Stimulated activated CD4-positive, alpha-beta T cell treated with anti-CD3 and anti-CD28 coated beads, Interleukin-4, amount 100 ng/mL, for 24 hours (primary cell): ENCODE data around the gene LSM3.
"Not testable (repeated sequence)": the region's sequence is repeated elsewhere in the genome, so short reads cannot be mapped to it uniquely, and the experiment has no call there.

Experiments used
- DNase-seq: peaks from one replicate; pipeline ENCODE4 v3.0.0-alpha.2; 2020

The LSM3 gene

GRCh38 chr3:14223595-14223994 lies 45.0 kb downstream of the LSM3 start:
- DNase-seq: no peak

- no peak for DNase-seq
Observed at GRCh38 chr3:14224895-14225294, 46.3 kb downstream of the LSM3 start.

DNA sequence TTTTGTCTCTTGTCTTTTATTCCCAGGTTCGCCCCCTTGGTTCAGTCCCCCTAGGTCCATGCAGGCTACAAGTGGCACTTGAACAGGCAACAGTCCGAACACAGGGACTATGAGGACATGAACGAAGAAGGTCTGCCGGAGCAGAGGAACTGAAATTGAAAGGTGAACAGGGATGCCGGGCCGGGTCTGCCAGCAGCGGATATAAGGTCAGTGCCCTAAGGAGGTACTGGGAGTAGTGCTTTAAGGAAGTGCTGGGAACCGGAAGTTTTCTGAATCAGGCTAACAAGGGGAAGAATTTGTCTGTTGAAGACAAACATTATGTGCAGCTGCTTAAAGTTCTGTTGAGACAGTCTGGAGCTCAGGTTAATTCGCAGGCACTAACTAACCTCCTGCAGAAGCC lies 46.8 kb downstream of the LSM3 start:
- no peak for DNase-seq

GRCh38 chr3:14226351-14226750 lies 47.7 kb downstream of the LSM3 start:
- DNase-seq: not testable (repeated sequence)

GRCh38 chr3:14227856-14228255 lies 49.2 kb downstream of the LSM3 start:
- DNase-seq: no peak

GRCh38 chr3:14228681-14229470 lies 50.3 kb downstream of the LSM3 start:
- DNase-seq: no peak

- DNase-seq: not testable (repeated sequence)
Observed at GRCh38 chr3:14229695-14230094, 51.1 kb downstream of the LSM3 start.

DNA sequence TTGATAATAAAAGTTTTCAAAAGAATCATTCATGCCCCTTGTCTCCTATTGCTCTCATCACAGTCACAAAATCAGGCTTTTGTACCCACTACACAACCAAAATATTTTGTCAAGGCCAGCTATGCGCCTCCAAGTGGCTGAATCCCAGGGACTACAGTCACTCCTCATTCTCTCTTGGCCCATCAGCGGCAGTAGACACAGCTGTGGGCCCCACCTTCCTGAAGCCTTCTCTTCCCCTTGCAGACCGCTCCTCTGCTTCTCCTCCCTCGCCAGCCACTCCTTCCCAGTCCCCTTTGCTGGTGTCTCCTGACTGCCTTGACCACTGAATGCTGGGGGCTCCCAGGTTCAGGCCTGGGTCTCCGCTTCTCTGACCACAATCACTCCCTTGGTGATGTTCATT lies 52.1 kb downstream of the LSM3 start:
- no peak for DNase-seq

DNA sequence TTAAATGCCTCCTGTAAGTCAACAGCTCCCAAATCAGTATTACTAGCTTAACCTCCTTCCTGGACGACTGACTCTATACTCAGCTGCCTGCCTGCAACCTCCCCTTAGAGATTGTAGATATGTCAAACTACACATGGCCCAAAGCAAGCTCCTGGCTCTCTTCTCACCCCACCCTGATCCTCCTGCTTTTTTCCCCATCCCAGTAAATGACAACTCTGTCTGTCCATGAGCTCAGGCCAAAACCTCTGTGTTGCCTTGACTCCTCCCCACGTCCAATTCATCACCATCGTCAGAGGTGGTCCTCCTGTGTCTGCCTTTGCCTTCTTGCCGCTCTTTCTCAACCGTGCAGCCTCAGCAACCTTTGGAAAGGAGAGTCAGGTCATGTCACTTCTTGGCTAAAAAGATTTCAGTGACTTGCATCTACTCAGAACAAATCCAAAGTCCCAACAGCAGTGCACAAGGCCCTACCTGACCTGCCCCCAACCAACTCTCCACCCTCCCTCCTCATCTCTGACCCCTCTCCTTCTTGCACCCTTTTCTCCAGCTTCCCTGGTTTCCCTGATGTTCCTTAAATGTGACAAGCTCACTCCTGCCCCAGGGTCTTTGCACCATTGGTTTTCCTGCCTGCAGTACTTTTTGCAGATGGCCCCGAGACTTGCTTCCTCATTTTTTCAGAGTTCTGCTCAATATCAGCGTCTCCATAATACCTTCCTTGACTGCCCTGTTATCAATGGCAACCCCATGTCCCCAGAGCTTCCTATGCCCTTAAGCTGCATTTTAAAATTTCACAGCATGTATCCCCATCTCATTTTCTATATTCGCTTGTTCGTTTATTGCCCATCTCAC lies 52.8 kb downstream of the LSM3 start:
- DNase-seq: no peak

DNA sequence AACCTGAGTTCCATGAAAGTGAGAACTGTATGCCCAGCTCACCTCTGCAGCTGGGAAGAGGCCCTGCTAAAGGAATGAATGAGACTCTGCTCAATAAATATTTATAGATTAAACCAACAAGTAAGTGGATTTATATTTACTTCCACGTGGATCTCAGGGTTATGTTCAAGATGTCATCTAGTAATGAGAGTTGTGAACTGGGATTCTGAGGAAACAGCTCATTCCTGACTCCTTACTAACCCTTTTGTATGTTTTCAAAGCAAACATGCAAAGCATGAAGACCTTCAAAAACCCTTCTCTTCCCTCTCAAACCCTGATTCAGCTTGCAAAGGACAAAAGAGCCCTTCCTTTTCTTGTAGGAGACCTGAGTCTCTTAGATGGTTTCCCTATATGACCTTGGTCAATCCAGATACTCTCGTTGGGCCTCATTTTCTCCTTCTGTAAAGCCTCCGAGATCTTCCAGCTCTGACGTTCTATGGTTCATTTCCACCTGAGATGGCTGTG lies 53.4 kb downstream of the LSM3 start:
- no peak for DNase-seq

GRCh38 chr3:14234251-14235002 lies 55.8 kb downstream of the LSM3 start:
- no peak for DNase-seq

GRCh38 chr3:14235003-14235911 lies 56.6 kb downstream of the LSM3 start:
- DNase-seq: no peak

GRCh38 chr3:14235912-14236295 lies 57.3 kb downstream of the LSM3 start:
- no peak for DNase-seq

DNA sequence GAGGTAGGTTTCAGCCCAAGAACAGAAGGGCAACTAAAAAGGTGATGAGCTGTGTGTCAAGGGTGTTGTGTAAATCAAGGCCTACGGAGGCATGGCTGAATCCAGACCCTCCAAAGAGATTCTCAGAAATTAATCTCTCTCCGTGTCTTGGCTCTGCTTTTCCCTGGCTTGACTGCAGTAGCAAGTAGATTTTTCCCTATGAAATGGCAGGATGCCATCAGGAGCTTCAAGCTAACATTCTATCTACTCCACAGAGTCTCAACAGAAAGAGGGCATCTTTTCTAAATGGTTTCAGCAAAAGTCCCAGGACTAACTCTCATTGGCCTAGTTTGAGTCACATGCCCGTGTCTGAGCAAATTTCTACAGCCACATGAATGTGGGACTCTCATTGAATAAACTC lies 58.3 kb downstream of the LSM3 start:
- no peak for DNase-seq

DNA sequence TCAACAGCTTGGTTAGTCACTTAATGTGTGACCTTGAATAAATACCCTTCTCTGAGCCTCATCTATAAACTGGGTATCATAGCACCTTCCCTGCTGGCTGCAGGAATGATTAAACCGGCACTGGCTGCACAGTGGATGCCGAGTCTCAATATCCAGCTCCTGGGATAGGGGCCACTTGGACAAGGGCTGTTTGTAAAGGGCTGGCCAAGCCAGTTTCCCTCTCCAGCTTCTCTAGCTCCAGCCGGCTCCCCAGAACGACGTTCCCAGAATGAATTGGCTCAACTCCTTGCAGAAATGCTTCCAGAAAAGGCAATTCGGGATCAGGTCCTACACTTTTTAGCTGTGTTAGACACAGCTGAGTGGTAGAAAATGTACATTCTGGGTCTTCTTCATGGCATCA lies 58.8 kb downstream of the LSM3 start:
- no peak for DNase-seq

- DNase-seq: no peak
Observed at GRCh38 chr3:14238356-14238755, 59.7 kb downstream of the LSM3 start.

DNA sequence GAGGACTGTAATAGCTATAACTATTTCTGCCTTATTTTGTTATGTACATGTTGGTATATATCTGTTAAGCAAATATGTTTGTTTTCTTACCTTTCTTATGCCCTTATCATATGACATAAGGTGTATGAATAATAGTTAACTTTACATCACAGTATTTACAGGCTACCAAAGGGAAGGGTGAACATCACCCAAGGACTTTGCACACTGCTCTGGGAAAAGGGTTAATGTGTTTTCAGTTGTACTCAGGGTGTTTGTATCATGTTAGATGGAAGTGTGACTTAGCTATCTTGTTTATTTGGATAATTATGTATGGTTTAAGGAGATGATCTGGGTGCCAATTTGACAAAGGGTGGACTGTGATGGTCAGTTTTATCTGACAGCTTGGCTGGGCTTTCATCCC lies 60.3 kb downstream of the LSM3 start:
- DNase-seq: no peak

- no peak for DNase-seq
Observed at GRCh38 chr3:14239940-14240339, 61.3 kb downstream of the LSM3 start.

GRCh38 chr3:14240366-14240765 lies 61.7 kb downstream of the LSM3 start:
- no peak for DNase-seq

- DNase-seq: no peak
Observed at GRCh38 chr3:14241716-14242115, 63.1 kb downstream of the LSM3 start.

DNA sequence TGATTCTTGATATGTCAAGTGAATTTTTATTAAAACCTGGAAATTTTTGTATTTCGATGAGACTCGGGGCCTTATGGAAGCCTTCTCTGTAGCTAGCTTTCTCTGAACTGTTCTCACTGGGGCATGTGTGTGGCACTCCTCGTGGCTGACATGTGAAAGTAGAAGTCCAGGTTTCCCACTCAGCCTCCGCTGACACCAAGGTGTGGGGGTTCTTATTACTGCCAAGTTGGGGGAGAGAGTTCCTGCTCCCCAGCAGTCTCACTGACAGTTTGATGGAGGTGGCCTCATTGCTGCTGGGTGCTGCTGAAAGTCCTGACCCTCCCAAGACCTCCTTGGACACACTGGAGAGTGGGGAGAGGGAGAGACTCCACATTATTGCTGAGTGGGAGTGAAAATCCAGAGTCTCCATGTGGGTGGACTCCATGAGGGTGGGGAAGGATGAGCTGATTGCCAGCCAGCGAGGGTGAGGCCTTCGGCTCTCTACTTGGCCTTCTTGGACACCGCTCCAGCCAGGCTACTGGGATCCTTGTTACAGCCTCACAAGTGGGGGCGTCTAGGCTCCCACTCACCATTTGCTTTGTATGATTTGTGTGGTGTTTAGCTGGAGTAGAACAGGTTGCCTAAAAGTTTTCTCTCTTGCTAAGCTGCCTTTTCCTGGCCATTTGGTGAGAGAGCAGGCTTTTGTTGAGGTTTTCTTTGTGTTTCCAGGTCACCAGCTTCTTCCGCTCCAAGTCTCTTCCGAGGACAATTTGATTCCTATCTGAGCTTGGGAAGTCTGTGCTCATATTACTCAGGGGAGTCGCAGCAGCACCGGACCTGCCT lies 64.1 kb downstream of the LSM3 start:
- DNase-seq: no peak
